ENCODE measurements around the gene KRTAP9-1.
"Not testable (repeated sequence)": the region's sequence is repeated elsewhere in the genome, so short reads cannot be mapped to it uniquely, and the experiment has no call there.

- TF ChIP-seq, protein P1, sequence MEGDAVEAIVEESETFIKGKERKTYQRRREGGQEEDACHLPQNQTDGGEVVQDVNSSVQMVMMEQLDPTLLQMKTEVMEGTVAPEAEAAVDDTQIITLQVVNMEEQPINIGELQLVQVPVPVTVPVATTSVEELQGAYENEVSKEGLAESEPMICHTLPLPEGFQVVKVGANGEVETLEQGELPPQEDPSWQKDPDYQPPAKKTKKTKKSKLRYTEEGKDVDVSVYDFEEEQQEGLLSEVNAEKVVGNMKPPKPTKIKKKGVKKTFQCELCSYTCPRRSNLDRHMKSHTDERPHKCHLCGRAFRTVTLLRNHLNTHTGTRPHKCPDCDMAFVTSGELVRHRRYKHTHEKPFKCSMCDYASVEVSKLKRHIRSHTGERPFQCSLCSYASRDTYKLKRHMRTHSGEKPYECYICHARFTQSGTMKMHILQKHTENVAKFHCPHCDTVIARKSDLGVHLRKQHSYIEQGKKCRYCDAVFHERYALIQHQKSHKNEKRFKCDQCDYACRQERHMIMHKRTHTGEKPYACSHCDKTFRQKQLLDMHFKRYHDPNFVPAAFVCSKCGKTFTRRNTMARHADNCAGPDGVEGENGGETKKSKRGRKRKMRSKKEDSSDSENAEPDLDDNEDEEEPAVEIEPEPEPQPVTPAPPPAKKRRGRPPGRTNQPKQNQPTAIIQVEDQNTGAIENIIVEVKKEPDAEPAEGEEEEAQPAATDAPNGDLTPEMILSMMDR (IDR thresholded peaks at IDR 0.05; ENCODE audit: insufficient read depth, low read length) = not testable (repeated sequence)
- not testable (repeated sequence) for TF ChIP-seq POLR2AphosphoS5 (IDR thresholded peaks at IDR 0.05; ENCODE audit: low read depth)
- TF ChIP-seq, protein P2, sequence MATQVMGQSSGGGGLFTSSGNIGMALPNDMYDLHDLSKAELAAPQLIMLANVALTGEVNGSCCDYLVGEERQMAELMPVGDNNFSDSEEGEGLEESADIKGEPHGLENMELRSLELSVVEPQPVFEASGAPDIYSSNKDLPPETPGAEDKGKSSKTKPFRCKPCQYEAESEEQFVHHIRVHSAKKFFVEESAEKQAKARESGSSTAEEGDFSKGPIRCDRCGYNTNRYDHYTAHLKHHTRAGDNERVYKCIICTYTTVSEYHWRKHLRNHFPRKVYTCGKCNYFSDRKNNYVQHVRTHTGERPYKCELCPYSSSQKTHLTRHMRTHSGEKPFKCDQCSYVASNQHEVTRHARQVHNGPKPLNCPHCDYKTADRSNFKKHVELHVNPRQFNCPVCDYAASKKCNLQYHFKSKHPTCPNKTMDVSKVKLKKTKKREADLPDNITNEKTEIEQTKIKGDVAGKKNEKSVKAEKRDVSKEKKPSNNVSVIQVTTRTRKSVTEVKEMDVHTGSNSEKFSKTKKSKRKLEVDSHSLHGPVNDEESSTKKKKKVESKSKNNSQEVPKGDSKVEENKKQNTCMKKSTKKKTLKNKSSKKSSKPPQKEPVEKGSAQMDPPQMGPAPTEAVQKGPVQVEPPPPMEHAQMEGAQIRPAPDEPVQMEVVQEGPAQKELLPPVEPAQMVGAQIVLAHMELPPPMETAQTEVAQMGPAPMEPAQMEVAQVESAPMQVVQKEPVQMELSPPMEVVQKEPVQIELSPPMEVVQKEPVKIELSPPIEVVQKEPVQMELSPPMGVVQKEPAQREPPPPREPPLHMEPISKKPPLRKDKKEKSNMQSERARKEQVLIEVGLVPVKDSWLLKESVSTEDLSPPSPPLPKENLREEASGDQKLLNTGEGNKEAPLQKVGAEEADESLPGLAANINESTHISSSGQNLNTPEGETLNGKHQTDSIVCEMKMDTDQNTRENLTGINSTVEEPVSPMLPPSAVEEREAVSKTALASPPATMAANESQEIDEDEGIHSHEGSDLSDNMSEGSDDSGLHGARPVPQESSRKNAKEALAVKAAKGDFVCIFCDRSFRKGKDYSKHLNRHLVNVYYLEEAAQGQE (IDR thresholded peaks at IDR 0.05; ENCODE audit: insufficient replicate concordance, low read depth) = not testable (repeated sequence)
These were observed 48.3 kb downstream of the KRTAP9-1 start, which contains the start of gene KRTAP9-8 for GRCh38 chr17:41237949-41238437.
